Nephron progenitor cell (in vitro differentiated cells): ENCODE data around the gene CDC42BPB.

Experiments
- DNase-seq: peaks from one replicate; pipeline ENCODE4 v3.0.0; 2021
- H3K27ac Mint-ChIP-seq: 2 replicates; pipeline ENCODE4 v1.8.0; 2021; ENCODE audit warnings: mild to moderate bottlenecking, moderate library complexity, mixed read lengths
- H3K27me3 Mint-ChIP-seq: 2 replicates; pipeline ENCODE4 v1.8.0; 2021; ENCODE audit warnings: mild to moderate bottlenecking, low read depth, mixed read lengths; ENCODE audit not compliant: poor library complexity
- H3K36me3 Mint-ChIP-seq: 2 replicates; pipeline ENCODE4 v1.8.0; 2021; ENCODE audit warnings: low read depth, mixed read lengths
- H3K4me1 Mint-ChIP-seq: 2 replicates; pipeline ENCODE4 v1.8.0; 2021; ENCODE audit warnings: mixed read lengths
- H3K4me3 Mint-ChIP-seq: 2 replicates; pipeline ENCODE4 v1.8.0; 2021; ENCODE audit warnings: mild to moderate bottlenecking, moderate library complexity, mixed read lengths
- H3K9me3 Mint-ChIP-seq: 2 replicates; pipeline ENCODE4 v1.8.0; 2021; ENCODE audit warnings: mild to moderate bottlenecking, moderate library complexity, mixed read lengths
- CTCF ChIP-seq: fragments of 200-600 bp; sonication (generic); IDR thresholded peaks from 2 replicates; pipeline ENCODE4 v1.5.0; 2021; ENCODE audit warnings: antibody characterized with exemption

The CDC42BPB gene

GRCh38 chr14:102935756-102936155 lies 121.6 kb downstream of the CDC42BPB start:
- H3K27ac Mint-ChIP-seq, result no peak overlapping the region
- peaks cover 19% of the 10 kb centered on the region for H3K27me3 Mint-ChIP-seq
- no peaks in the 10 kb centered on the region for H3K4me1 Mint-ChIP-seq
- no peaks in the 10 kb centered on the region for H3K9me3 Mint-ChIP-seq
- peaks cover 54% of the 10 kb centered on the region for H3K36me3 Mint-ChIP-seq
- TF ChIP-seq CTCF, result no peak
- no peak for DNase-seq
- H3K4me3 Mint-ChIP-seq, result no peak overlapping the region

GRCh38 chr14:102933618-102934231 lies 123.6 kb downstream of the CDC42BPB start:
- H3K4me1 Mint-ChIP-seq, result no peaks in the 10 kb centered on the region
- no peak for DNase-seq
- H3K36me3 Mint-ChIP-seq, result peaks cover 42% of the 10 kb centered on the region
- H3K9me3 Mint-ChIP-seq, result no peaks in the 10 kb centered on the region
- no peak overlapping the region for H3K4me3 Mint-ChIP-seq
- no peak for TF ChIP-seq CTCF
- peaks cover 31% of the 10 kb centered on the region for H3K27me3 Mint-ChIP-seq
- H3K27ac Mint-ChIP-seq, result no peak overlapping the region

GRCh38 chr14:102932484-102933248 lies 124.7 kb downstream of the CDC42BPB start:
- H3K4me3 Mint-ChIP-seq, result no peak overlapping the region
- H3K9me3 Mint-ChIP-seq, result no peaks in the 10 kb centered on the region
- DNase-seq, result no peak
- no peaks in the 10 kb centered on the region for H3K4me1 Mint-ChIP-seq
- no peak for TF ChIP-seq CTCF
- H3K36me3 Mint-ChIP-seq, result peaks cover 38% of the 10 kb centered on the region
- no peak overlapping the region for H3K27ac Mint-ChIP-seq
- peaks cover 41% of the 10 kb centered on the region for H3K27me3 Mint-ChIP-seq

GRCh38 chr14:102931580-102932285 lies 125.6 kb downstream of the CDC42BPB start:
- no peak for TF ChIP-seq CTCF
- peak overlapping the region; percentile 42 for H3K4me3 Mint-ChIP-seq
- peaks cover 51% of the 10 kb centered on the region for H3K27me3 Mint-ChIP-seq
- peaks cover 30% of the 10 kb centered on the region for H3K36me3 Mint-ChIP-seq
- no peak for DNase-seq
- H3K27ac Mint-ChIP-seq, result no peak overlapping the region
- H3K4me1 Mint-ChIP-seq, result no peaks in the 10 kb centered on the region
- no peaks in the 10 kb centered on the region for H3K9me3 Mint-ChIP-seq

GRCh38 chr14:102930753-102931579 lies 126.4 kb downstream of the CDC42BPB start:
- peak overlapping the region; percentile 42 for H3K4me3 Mint-ChIP-seq
- H3K36me3 Mint-ChIP-seq, result peaks cover 27% of the 10 kb centered on the region
- no peak overlapping the region for H3K27ac Mint-ChIP-seq
- no peak for TF ChIP-seq CTCF
- peaks cover 58% of the 10 kb centered on the region for H3K27me3 Mint-ChIP-seq
- H3K9me3 Mint-ChIP-seq, result no peaks in the 10 kb centered on the region
- DNase-seq, result no peak
- H3K4me1 Mint-ChIP-seq, result no peaks in the 10 kb centered on the region
